SU-DHL-6 (cell line): Measurements from ENCODE around the gene TWNK.

Experiments used
- H2AFZ ChIP-seq: fragments of 200-600 bp; sonication (generic); 2 replicates; pipeline ENCODE4 v1.6.1; 2014; ENCODE audit warnings: low read depth, mild to moderate bottlenecking, moderate library complexity, mixed read lengths, antibody characterized with exemption, low read length; ENCODE audit not compliant: severe bottlenecking
- H3F3A ChIP-seq: fragments of 200-600 bp; shearing (Covaris generic); 2 replicates; pipeline ENCODE4 v1.6.0; 2016; ENCODE audit warnings: antibody characterized with exemption, mild to moderate bottlenecking; ENCODE audit not compliant: insufficient read depth
- H3K27ac ChIP-seq: fragments of 200-600 bp; sonication (generic); 2 replicates; pipeline ENCODE4 v1.5.1; 2016; ENCODE audit warnings: low read depth, mild to moderate bottlenecking, low read length, moderate library complexity, mixed read lengths
- H3K27me3 ChIP-seq: fragments of 200-600 bp; sonication (generic), shearing (Covaris generic); 2 replicates; pipeline ENCODE4 v1.6.0; 2014; ENCODE audit warnings: mild to moderate bottlenecking, low read length
- H3K36me3 ChIP-seq: fragments of 200-600 bp; sonication (generic); 2 replicates; pipeline ENCODE4 v1.6.1; 2014; ENCODE audit warnings: mild to moderate bottlenecking, low read length, mixed read lengths
- H3K4me2 ChIP-seq: fragments of 300-600, 200-600 bp; shearing (Covaris generic), sonication (generic); 2 replicates; pipeline ENCODE4 v1.6.0; 2014; ENCODE audit warnings: low read length, low read depth, mild to moderate bottlenecking; ENCODE audit not compliant: poor library complexity, severe bottlenecking
- H3K4me3 ChIP-seq: fragments of 200-600 bp; sonication (generic); 2 replicates; pipeline ENCODE4 v1.5.1; 2014; ENCODE audit warnings: antibody characterized with exemption, low read length, mild to moderate bottlenecking, mixed read lengths; ENCODE audit not compliant: insufficient read depth, poor library complexity, severe bottlenecking
- H3K79me2 ChIP-seq: fragments of 200-600 bp; sonication (generic); 2 replicates; pipeline ENCODE4 v1.6.1; 2014; ENCODE audit warnings: mild to moderate bottlenecking, low read length, moderate library complexity; ENCODE audit not compliant: insufficient read depth
- H3K9ac ChIP-seq: fragments of 200-600 bp; sonication (generic); 2 replicates; pipeline ENCODE4 v1.7.0; 2014; ENCODE audit warnings: mild to moderate bottlenecking, low read length
- H3K9me2 ChIP-seq: fragments of 200-600 bp; sonication (generic); replicated peaks from 2 replicates; pipeline ENCODE4 v1.6.1; 2014; ENCODE audit warnings: low read length; ENCODE audit not compliant: insufficient read depth
- H3K9me3 ChIP-seq: fragments of 200-600 bp; sonication (generic); 2 replicates; pipeline ENCODE4 v1.6.1; 2014; ENCODE audit warnings: low read length, mixed read lengths; ENCODE audit not compliant: insufficient read depth
- H4K20me1 ChIP-seq: fragments of 200-600 bp; sonication (generic); 2 replicates; pipeline ENCODE4 v1.6.1; 2014; ENCODE audit warnings: low read depth, mild to moderate bottlenecking, antibody characterized with exemption, low read length, moderate library complexity, mixed read lengths
- EZH2phosphoT487 ChIP-seq: fragments of 200-600 bp; sonication (generic), shearing (Covaris generic); conservative IDR thresholded peaks from 2 replicates; pipeline ENCODE4 v1.6.1; 2018; ENCODE audit warnings: mild to moderate bottlenecking, antibody characterized with exemption, low read length, moderate library complexity, mixed read lengths
- TF ChIP-seq, protein P1 (sequence below): fragments of 200-600 bp; sonication (generic); IDR thresholded peaks from one replicate; pipeline ENCODE4 v1.5.1; 2017; ENCODE audit warnings: antibody characterized with exemption, mild to moderate bottlenecking, low read length, moderate library complexity; ENCODE audit not compliant: insufficient read depth, poor library complexity, severe bottlenecking

Gene TWNK

GRCh38 chr10:100970076-100970913 lies 17.0 kb upstream of the TWNK start:
- Histone ChIP-seq H3K4me2 (no peak overlapping the region), H3K9me2 (no peaks in the 10 kb centered on the region), H3F3A (0 out of 2 replicates have a peak, but pooled peaks cover 3% of the 10 kb centered on the region), H2AFZ (no peak overlapping the region), H3K27me3 (no peaks in the 10 kb centered on the region), H4K20me1 (no peaks in the 10 kb centered on the region), H3K36me3 (no peaks in the 10 kb centered on the region), H3K4me3 (no peak overlapping the region), H3K9me3 (no peaks in the 10 kb centered on the region), H3K27ac (no peak overlapping the region), H3K79me2 (no peaks in the 10 kb centered on the region), H3K9ac (no peak overlapping the region)
- no peak for TF ChIP-seq EZH2phosphoT487
- TF ChIP-seq, protein P1, sequence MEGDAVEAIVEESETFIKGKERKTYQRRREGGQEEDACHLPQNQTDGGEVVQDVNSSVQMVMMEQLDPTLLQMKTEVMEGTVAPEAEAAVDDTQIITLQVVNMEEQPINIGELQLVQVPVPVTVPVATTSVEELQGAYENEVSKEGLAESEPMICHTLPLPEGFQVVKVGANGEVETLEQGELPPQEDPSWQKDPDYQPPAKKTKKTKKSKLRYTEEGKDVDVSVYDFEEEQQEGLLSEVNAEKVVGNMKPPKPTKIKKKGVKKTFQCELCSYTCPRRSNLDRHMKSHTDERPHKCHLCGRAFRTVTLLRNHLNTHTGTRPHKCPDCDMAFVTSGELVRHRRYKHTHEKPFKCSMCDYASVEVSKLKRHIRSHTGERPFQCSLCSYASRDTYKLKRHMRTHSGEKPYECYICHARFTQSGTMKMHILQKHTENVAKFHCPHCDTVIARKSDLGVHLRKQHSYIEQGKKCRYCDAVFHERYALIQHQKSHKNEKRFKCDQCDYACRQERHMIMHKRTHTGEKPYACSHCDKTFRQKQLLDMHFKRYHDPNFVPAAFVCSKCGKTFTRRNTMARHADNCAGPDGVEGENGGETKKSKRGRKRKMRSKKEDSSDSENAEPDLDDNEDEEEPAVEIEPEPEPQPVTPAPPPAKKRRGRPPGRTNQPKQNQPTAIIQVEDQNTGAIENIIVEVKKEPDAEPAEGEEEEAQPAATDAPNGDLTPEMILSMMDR, result no peak

GRCh38 chr10:100970914-100971811 lies 16.2 kb upstream of the TWNK start:
- no peaks in the 10 kb centered on the region for H4K20me1 ChIP-seq
- no peaks in the 10 kb centered on the region for H3K79me2 ChIP-seq
- H3K27me3 ChIP-seq, result no peaks in the 10 kb centered on the region
- 0 out of 2 replicates have a peak, but pooled peaks cover 3% of the 10 kb centered on the region for H3F3A ChIP-seq
- H3K36me3 ChIP-seq, result no peaks in the 10 kb centered on the region
- H3K27ac ChIP-seq, result no peak overlapping the region
- no peak overlapping the region for H3K4me3 ChIP-seq
- no peaks in the 10 kb centered on the region for H3K9me2 ChIP-seq
- no peak overlapping the region for H2AFZ ChIP-seq
- TF ChIP-seq, protein P1, result no peak
- TF ChIP-seq EZH2phosphoT487, result no peak
- H3K9ac ChIP-seq, result no peak overlapping the region
- no peak overlapping the region for H3K4me2 ChIP-seq
- no peaks in the 10 kb centered on the region for H3K9me3 ChIP-seq

- H3K9me3 ChIP-seq, result no peaks in the 10 kb centered on the region
- no peak overlapping the region for H3K4me2 ChIP-seq
- H3K4me3 ChIP-seq, result no peak overlapping the region
- H4K20me1 ChIP-seq, result no peaks in the 10 kb centered on the region
- no peak overlapping the region for H2AFZ ChIP-seq
- no peak overlapping the region for H3K9ac ChIP-seq
- H3K9me2 ChIP-seq, result no peaks in the 10 kb centered on the region
- no peaks in the 10 kb centered on the region for H3K36me3 ChIP-seq
- no peaks in the 10 kb centered on the region for H3K27me3 ChIP-seq
- 0 out of 2 replicates have a peak, but pooled peaks cover under 1% of the 10 kb centered on the region for H3F3A ChIP-seq
- TF ChIP-seq, protein P1, result no peak
- TF ChIP-seq EZH2phosphoT487, result no peak
- no peaks in the 10 kb centered on the region for H3K79me2 ChIP-seq
- no peak overlapping the region for H3K27ac ChIP-seq
These were observed 15.0 kb upstream of the TWNK start for GRCh38 chr10:100972115-100972903.
